Stimulated activated CD8-positive, alpha-beta memory T cell treated with anti-CD3 and anti-CD28 coated beads, Interleukin-4, amount 100 ng/mL, for 48 hours (primary cell): ENCODE measurements around the gene CCDC50.

Experiments used
- DNase-seq: peaks from one replicate; pipeline ENCODE4 v3.0.0-alpha.2; 2020

CCDC50 gene

DNA sequence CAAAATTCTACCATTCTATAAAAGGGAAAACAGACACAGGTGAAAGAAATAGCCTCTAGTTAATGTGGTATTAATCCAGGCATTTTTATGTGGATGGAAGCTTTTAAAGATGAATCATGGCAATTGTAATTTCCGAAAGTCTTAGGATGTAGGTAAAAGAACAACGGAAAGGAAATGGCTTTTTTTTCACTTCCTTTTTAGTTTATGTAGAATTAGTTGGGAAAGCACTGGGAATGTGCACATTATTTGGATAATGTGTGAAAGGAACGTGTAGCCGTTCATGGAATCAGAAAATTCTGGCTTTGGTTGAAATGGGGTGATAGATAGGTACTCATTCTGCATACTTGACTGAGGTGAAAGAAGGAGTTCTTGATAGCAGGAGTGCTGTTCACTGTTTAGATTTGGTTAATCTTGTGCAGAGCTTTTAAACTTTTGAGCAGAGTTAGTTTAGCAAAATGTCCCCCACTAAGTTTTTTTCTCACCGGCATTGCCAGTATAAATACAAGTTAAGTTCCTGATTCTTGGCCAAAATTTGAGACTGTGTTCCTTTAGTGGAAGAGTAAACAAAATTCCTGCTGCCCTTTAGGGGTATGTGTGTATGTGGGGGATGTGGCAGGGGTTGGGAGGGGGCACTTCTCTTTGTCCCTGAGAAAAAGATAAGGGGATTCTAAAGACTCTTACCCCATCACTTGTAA is 21.3 kb downstream of the CCDC50 start:
- DNase-seq: no peak

DNA sequence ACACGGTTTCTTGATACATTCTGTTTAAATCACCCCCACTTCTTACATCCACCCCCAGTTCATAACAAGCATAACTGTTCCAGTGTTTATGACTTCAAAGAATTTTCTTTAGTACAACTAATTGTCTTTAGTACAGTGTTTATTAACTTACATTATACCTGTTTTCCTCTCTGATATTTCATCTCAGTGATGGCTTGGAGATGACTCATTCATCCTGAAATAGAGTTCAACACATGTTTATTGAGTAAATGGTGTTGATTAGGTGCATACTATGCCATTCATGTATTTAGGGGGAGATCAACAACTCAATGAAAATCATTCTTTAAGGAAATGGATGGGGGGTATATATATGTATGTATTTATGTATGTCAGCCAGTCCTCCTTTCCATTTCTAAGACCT is 22.8 kb downstream of the CCDC50 start:
- DNase-seq: no peak

DNA sequence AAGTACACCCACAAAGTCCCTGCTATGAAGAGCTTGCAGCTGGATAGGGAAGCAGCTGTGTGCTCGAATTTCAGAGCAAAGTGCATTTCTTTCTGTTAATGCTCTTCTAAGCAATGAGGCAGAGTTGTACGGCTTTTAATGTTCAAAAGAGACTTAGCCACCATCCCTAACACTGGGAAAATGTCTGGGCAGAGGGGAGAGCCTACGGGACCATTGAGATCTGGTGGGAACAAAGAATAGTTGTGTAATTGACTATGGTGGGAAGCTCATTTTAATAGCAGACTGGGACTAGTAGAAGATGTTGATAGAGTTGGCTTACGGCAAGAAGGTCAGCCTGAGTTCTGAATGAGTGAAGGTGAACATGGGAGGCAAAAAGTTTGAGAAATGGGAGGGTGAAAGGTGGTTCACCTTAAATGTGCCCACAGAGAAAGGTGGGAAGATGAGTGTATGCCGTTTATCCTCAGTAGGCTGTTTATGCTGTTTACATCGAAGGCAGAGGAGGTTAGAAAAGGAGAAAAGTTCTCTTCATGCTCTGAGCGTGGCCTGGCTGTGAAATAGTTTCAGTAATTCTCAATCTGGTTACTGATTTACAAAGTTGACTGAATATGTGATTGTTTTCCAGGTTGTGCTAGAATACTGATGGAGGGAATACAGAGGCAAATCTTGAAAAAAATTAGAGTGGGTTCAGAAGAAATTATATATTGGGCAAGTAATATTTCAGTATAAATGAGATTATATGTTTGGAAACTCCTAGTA is 24.0 kb downstream of the CCDC50 start:
- no peak for DNase-seq

GRCh38 chr3:191355406-191355805 is 26.2 kb downstream of the CCDC50 start:
- no peak for DNase-seq

DNA sequence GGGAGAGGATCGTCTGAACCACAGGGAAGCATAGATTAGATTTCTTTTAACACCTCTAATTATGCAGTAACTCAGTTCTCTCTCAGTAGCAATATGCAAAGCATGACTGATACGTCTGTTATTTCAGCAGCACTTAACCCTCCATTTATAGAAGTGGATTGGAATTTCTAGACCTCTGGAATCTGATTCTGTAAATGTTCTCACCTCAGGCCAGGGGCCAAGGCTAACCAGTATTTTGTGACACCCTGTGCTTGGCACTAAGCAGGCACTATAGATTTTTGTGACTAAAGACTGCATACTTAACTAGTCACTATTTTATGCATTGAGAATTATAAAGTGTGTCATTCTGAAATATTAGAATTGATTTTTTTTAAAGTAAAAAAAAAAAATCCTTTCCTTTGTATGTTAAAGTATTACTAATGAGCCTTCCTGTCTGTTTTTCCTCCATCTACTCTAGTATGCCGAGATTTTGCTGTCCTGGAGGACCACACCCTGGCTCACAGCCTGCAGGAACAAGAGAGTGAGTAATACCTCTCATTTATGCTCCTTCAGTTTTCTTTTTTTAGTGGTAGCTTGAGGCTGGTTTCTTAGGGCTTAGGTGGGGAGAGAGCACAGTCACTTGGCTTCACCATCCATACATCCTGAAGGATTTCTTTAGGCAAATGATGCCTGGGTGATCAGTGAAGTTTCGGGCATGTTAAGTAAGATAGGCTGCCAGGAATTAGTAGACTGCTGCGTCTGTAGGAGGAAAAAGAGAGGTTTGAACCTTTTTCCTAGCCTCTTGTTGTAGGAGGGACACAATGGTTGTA is 27.6 kb downstream of the CCDC50 start:
- DNase-seq: no peak

DNA sequence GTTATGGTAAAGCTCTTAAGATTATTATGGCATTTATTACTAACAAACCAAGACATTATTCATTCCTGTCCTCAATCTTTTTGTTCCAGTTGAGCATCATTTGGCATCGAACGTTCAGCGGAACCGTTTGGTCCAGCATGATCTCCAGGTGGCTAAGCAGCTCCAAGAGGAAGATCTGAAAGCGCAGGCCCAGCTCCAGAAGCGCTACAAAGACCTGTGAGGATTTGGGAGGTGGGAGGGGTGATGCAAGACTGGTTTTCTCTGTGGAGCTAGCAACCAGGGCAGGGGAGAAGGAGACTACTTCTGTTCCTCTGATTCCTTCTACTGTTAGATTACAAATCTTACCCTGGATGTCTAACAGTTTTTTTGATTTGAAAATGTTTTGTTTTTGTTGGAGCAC is 28.7 kb downstream of the CCDC50 start:
- DNase-seq: no peak

- no peak for DNase-seq
Measured at GRCh38 chr3:191358929-191359328, 29.7 kb downstream of the CCDC50 start.

- DNase-seq: no peak
Measured at GRCh38 chr3:191360620-191361019, 31.4 kb downstream of the CCDC50 start.

DNA sequence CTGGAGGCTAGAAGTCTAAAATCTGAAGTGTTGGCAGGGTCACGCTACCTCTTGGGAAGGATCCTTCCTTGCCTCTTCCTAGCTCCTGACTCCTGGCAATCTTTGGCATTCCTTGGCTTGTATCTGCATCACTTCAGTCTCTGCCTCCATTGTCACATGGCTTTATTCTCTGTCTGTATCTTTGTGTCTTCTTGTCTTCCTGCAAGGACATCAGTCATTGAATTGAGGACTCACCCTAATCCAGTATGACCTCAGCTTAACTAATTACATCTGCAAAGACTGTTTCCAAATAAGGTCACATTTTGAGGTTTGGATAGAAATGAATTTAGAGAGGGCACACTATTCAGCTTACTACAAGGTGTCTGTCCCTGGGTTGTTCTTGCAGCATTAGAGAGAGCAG is 32.3 kb downstream of the CCDC50 start:
- no peak for DNase-seq

GRCh38 chr3:191362037-191362436 is 32.8 kb downstream of the CCDC50 start:
- DNase-seq: no peak

- DNase-seq: no peak
Measured at GRCh38 chr3:191362524-191363090, 33.4 kb downstream of the CCDC50 start.

DNA sequence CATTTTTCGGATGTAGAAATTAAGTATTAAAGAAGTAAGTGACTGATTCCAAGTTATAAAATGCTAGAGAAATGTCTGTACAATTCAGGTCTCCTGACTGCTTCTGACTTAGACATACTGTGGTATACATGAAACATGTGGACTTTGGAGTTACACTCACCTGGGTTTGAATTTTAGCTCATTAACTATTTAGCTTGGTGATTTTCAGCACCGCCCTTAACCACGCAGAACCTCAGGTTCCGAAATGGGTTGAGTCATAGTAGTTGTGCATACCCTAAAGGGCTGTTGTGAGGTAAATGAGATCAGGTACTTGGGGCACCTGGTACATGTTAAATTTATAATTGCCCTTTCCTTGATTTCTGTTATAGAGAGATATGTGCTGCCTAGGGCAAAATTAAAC is 34.0 kb downstream of the CCDC50 start:
- DNase-seq: no peak

DNA sequence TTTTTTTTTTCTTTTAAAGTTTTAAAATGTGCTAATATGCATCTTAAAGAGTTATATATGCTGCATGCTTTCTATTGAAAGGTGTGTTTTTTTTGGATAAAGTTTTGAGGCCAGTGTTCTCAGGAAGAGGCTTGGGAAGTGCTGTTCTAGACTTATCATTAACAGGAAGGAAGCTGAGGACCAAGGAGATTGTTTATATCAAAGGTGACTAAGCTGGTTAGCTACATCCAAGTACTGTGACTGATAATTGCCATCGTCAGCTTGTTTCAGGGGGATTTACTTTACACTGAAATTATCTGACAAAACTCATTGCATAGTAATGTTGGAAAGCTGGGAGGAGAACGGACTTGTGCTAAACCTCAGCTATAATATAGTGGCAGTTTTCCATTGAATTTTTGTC is 37.5 kb downstream of the CCDC50 start:
- DNase-seq: no peak

DNA sequence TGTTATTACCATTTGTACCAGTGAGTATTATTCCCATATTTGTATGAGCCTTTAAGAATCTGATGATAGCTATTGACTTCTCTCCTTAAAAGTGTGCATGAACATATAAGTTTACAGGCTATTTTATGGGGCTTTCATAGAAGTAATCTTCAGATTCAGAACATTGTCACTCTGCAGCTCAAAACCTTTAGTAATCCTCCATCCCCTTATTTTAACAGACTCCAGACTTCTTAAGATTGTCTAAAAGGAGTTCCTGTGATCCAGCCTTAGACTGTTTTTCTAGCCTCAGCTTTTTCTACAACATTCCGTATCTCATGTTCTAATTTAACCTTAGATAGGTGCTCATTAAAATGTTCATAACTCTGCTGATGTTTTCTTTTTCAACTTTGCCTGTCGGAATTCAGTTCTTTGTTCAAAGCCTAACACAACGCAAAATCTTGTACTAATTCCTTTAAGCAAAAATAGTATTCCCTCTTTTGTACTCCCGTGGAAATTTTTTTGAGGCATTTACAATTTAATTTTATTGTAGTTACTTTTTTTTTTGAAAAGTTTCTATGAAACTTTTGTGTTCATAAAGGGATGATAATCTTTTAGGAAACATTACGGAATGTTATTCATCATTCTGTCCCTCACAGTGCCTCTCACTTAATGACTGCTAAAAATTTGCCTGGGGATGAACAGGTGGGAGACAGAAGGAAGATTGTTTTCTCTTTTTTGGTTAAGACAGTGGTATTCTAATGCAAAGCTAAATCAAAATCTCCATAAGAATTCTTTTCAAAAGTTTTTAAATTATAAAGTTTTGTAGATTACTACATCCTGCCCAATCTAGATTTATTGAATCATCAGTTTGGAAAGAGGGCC is 39.8 kb downstream of the CCDC50 start:
- no peak for DNase-seq

DNA sequence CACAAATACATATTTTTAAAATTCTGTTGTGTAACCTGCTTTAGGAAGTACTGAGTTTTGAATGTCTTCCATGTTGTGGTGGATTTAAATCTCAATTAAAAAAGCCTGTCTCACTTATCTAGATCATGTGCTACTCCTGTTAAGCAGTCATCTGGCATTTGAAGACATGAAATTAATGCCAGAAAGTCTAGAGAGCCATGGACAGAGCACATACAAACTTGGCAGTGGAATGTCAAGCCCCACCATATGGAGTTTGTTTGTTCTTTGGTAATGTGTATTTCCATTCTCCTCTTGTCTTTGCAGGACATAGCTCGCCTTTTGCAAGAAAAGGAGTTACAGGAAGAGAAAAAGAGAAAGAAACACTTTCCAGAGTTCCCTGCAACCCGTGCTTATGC is 40.4 kb downstream of the CCDC50 start:
- no peak for DNase-seq

GRCh38 chr3:191372122-191372521 is 42.9 kb downstream of the CCDC50 start:
- no peak for DNase-seq

DNA sequence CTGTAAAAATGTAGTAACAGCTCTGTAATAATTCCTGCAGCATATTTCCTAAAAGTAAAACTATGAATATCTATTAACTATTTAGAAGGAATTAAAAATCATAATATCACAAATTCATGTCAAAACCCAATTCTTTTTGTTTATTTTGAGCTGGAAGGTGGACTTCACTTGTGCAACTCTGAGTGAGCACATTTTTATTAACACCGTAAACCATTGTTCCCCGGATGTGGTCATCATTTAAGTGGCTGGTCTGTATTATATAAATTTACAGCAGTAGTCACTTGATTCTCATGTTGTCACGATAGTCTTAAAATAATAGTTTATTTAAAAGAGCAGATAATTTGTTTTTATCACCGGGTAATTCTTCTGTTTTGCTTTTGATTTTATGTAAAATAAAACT is 44.1 kb downstream of the CCDC50 start:
- no peak for DNase-seq

DNA sequence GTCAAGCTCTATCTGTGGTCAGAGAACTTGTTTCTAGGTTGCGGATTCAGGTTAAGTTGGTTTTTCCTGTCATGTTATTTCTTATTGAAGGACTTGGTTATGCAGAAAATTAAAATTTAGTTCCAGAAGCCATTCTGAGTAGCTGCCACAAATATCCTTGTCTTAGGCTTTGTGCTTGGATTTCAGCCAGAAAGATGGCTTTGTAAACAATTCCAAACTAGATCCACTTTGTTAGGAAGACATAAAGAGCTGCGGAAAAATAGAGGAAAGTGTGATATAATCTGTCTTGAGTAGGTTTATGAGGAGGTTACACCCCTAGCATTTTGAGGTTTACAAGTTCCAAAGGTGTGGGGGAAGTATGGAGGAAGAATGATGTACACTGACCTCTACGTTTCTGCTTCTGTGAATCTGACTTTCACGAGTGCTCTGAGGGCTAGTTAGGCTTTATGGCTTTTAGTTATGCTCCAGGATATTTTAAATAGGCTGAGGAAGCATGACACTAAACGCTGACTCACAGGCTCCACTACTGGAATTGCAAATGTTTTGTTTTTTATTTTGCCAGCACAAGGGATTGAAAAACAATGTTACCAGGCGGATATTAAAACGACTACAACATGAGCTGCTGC is 47.4 kb downstream of the CCDC50 start:
- DNase-seq: no peak

DNA sequence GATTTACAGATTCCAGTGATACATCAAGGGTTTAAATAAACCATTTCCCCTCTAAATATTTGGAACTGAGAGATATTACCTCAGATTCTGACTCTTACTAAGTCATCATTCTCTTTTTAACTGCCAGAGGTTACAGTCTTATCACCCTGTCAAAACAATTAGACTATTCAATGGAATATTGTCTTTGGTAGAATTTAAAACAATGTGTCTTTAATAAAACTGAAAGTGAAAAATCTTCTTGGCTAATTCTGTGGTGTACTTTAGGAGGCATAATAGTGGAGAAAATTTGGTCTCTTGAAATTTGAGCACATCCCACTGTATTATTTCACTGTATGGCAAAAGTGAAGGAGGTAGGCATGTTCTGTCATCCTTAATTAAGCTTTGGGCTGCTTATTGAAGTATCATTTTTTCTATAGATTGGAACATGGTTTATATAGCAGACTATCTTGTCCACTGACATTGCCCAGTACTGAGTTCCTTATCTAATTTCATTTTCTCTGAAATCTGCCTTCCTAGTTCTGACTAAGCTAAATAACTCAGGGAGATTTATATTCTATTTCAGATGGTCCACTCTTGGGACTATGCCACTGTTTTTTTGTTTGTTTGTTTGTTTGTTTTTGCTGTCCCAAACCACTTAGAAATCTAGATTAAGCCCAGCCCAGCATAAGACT is 49.1 kb downstream of the CCDC50 start:
- no peak for DNase-seq

DNA sequence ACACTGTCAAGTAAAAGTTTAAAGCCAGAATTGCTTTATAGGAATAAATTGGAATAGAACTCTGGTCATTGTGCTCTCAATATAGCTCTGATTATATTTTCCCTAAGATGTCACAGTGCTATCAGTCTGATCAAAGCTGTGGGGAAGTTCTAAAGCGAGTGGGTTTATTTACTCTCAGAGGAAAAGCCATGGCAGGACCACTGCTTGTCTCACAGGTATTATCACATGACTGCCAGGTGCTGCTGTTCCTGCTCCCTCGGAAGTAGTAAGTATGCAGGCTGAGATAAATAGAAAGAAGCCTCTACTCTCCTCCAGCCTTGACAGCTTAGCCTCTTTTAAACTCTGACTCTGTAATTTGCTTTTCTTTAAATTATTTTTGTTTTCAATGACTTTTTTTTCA is 50.3 kb downstream of the CCDC50 start:
- no peak for DNase-seq

DNA sequence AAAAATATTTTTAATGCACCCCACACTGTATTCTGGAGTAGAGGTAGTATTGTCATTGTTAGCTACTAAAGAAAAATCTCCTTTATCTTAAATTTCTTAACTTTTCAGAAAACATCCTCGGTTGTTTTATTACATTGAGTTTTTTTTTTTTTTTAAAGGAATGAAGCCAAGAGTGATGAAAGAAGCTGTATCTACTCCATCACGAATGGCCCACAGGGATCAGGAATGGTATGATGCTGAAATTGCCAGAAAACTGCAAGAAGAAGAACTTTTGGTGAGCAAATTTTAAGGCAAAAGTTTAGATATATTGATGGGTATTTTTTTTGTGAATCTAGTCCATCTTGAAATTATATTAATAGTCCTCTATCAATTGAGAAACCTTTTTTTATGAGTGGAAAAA is 50.8 kb downstream of the CCDC50 start:
- no peak for DNase-seq

GRCh38 chr3:191381303-191381702 is 52.1 kb downstream of the CCDC50 start:
- no peak for DNase-seq
